ENCODE measurements around the gene NINJ2.
A peak's percentile ranks its signal among the peaks of the same experiment; 100 is the strongest.

The NINJ2 gene

DNA sequence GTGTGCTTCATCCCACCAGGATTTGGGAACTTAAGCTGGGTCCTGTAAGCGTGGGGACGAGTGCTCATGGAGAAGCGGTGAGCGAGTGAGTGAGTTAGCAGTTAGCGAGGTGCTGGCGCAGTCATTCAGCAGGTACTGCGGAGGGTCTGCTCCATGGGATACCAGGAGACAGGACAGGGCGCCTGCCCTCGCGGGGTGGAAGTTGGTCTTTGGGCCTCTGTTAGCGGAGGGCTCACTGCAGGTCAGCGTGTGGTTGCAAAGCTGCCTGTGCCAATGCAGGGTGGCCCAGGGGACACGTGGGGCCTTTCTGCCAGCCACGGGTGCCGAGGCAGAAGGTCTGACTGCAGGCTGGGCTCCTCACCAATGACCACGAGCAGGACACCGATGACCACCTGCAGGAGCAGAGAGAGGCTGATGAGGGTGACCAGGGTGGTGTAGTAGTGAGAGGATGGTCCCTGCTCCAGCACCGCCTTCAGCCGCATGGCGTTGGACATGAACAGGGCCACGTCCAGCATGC lies 97.6 kb downstream of the NINJ2 start:
- DNase-seq, result no peak

DNA sequence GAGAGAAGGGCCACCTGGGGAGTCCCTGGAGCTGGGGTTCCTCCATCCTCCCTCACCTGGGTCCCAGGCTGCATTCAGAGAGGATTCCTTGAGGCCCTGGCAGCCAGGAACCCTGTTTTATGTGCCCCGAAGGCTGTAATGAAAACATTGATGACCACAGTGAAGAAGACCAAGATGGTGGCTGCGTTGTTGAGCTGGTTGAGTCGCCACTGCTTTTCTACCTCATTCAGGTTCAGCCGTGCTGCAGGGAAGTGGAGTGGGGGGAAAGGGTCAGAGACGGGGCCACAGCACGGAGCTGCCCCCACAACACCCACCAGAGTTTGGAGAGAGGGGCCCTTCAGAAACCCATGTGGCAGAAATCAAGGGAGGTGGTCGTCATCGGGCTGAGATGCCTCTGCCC lies 98.1 kb downstream of the NINJ2 start:
- no peak for DNase-seq

GRCh38 chr12:563787-564298 lies 99.4 kb downstream of the NINJ2 start:
- DNase-seq, result no peak

- DNase-seq, result peak; percentile 37 to 45
Measured at GRCh38 chr12:563250-563781, 99.9 kb downstream of the NINJ2 start.

DNA sequence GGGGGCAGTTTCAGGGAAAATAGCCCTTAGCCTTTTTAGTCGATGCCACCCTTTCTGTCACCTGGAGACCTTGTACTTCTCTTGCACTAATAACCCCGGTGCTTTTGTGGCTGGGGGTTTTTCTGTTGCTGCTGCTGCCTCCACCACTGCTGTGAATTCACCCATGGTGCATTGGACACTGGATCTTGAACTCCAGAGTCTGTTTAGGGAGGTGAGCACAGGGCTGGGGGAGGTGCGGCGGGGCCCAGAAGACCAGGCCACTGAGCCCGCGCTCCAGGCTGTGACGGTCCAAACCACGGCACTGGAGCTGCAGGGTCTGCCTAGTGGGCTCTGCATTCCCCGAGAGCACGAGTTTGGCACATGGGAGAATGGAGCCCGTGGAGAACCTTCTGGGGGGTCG lies 100.6 kb downstream of the NINJ2 start:
- no peak for DNase-seq

GRCh38 chr12:561908-562593 lies 101.2 kb downstream of the NINJ2 start:
- no peak for DNase-seq

DNA sequence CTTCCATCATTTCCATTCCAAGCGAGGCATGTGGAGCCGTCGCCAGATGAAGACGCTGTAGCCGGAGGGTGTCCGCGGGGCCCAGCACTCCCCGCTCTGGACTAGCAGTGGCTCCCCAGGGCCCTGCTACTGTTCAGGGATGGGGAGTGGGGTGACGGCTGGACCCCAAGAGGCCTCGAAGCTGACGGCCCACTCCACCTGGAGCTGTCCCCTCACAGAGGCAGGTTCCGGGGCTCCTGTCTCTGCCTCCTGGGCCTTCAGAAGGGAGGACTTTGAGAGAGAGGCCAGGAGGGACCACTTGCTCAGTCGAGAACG lies 101.9 kb downstream of the NINJ2 start:
- DNase-seq, result no peak

- DNase-seq, result no peak
Measured at GRCh38 chr12:560691-561390, 102.4 kb downstream of the NINJ2 start.

DNA sequence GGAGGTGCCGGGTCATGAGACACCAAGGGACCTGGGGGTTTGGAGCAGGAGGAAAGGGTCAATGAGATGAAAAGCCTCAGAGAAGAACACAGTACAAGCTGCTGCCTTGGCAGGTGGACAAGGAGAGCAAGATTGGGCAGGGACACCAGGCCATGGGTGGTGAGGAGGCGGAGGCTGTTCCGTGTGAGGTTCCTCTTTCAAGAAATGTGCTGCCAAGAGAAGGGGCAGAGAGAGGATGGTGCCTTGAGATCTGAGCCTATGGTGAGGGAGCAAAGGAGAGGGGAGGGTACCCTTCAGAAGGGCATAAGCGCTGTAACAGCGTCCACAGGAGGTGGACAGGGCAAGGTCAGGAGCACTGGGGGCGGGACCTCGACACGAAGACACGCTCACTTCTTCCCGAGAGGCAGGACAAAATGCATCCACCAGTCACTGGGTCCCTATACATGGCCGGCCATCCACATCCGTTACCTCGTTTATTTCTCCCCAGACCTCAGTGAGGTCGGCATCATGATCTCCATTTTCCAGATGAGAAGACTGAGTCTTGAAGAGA lies 103.3 kb downstream of the NINJ2 start:
- DNase-seq, result no peak

DNA sequence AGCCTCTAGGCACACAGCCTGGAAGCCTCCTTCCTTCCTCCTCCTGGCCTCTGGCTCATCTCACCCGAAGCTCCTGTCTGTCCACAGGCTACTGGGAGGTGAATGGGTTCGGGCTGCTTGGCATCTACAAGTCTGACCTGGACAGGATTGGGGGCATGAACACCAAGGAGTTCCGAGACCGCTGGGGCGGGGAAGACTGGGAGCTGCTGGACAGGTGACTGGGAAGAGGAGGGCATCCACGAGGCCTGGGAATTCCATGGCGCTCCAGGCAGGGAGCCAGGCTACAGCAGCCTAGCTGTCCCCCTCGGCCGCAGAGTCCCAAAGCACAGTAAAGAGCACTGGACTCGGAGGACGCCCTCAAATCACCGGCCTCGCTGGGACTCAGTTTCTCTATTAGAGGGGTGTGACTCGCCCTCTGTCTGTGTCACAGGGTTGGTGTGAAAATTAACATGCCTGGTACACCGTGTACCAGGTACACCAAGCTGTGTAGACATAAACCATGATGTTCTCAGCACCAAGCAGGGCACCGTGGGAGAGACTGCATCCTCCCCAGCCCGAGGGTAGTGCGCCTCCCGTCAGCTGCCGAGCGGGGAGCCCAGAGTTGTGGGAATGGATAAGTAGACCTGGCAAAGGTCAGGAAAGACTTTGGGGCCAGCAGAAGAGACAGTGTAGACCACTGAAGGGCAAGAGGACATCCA lies 103.9 kb downstream of the NINJ2 start:
- DNase-seq, result no peak

DNA sequence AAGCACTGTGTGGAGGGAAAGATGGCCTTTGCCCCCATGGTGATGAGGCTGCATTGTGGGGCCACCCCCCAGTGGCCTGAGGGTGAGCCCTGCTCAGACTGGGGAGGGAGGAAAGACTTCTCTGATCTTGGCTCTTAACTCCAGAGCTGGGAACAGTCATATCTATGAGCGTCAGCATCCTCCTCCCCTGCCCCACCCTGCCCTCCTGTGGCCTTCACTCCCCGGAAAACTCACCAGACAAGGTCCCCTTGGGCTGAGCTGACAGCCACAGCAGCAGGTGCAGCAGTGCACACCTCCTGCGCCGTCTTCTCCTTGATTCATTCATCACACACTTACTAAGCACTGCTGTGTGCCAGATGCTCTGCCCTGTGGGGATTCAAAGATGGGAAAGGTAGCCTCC lies 104.7 kb downstream of the NINJ2 start:
- DNase-seq, result no peak

DNA sequence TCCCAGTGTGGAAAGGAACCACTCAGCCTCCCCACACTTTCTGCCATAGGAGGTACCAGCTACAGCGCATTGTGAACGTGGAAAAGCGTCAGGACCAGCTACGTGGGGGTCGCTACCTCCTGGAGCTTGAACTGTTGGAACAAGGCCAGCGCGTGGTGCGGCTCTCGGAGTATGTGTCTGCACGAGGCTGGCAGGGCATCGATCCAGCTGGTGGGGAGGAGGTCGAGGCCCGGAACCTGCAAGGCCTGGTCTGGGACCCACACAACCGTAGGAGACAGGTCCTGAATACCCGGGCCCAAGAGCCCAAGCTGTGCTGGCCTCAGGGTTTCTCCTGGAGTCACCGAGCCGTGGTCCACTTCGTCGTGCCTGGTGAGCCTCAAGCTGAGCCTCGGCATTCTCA lies 106.7 kb downstream of the NINJ2 start:
- no peak for DNase-seq

DNA sequence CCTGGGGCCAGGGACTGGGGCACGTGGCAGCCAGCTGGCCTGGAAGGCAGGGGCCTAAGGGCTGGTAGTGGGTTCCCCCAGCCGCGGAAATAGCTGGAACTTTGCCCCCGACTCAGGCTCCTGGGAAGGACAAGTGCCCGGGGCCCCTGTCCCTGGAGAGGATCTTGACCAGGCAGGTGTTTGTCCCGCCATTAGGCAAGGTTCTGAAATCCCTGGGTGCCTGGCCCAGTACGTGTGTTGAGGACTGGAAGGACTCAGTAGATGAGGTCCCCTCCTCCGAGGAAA lies 109.3 kb downstream of the NINJ2 start:
- no peak for DNase-seq

- no peak for DNase-seq
Measured at GRCh38 chr12:553216-554000, 109.8 kb downstream of the NINJ2 start.

- no peak for DNase-seq
Measured at GRCh38 chr12:552466-552865, 110.8 kb downstream of the NINJ2 start.

- no peak for DNase-seq
Measured at GRCh38 chr12:550473-551260, 112.6 kb downstream of the NINJ2 start.

DNA sequence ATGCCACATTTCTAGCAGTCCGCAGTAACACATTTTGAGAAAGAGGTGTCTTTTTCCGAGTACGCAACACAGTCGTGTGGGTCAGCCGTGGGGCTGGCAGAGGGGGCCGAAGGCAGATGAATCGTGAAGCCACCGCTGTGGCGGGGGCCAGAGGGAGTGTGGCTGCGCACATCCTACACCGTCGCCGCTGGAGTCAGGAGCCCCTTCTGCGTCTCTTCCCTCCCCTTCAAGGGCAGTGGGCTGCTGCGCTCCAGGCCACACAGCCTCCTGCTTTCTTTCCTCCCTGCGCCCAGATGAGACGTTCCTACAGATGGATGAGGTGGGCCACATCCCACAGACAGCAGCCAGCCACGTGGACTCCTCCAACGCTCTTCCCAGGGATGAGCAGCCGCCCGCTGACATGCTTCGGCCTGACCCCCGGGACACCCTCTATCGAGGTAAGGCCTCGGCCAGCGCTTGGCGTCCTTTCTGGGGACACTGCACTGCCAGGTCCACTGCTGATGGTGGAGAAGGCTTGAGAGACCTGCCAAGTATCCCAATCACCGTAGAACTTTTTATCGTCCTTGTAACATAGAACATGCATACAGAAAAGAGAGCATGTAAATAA lies 113.7 kb downstream of the NINJ2 start:
- DNase-seq, result no peak

DNA sequence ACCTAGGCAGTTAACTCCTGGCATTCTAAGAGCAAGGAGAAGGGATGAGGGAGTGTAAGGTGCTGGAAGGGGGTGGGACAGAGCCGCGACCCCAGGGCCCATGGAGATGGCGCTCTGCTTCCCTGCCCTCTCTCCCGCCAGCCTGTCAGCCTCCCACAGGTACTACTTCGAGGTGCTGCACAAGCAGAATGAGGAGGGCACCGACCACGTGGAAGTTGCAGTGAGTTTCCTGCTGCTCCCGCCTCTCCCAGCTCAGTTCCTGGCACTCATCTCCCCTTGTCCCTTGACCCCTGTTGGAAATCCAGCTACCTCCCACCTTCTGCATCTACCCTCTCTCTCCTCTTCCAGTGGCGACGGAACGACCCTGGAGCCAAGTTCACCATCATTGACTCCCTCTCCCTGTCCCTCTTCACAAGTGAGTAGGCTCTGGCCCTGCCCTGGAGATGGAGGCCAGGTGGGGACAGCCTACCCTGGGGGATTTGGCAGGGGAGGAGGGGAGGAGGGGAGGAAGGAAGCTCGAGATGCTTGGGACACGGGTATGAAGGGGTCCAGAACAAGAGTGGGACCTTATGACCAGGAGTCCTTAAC lies 115.3 kb downstream of the NINJ2 start:
- DNase-seq, result no peak

DNA sequence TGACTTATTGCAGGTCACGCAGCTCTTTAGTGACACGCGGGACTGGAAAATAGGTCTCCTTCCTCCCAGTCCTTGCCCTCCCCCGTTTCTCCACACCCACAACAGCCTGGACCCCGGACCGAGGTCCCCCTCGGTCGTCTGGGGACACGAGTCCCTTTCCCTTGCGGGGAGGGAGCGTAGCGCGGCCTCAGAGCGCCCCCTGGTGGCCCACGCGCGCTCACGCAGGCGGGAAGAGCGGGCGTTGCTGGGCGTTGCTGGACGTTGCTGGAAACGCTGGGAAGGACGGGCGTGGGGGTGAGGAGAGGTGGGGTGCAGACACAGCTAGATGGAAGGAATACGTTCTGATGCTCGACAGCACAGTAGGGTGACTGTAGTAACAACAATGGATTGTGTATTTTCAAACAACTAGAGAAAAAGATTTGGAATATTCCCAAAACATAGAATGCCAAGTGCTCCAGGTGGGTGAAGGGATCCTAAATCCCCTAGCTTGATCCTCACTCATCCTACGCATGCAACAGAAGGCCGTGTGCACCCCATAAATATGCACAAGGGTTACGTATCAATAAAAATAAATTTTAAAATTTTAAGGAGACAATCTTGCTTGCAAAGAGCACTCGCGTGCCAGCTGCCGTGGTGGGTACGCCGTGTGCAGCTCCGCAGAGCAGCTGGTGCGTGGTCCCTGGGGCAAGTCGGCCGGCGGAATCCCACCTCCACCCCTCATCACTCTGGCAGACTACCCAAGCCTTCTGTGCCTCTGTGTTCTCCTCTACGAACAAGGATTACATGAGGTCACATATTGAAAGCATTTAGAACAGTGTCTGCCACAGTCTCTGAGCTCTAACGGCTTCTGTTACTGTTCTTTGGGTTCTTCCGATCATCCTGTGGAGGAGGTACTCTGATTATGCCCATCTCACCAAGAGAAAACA lies 116.1 kb downstream of the NINJ2 start:
- DNase-seq, result peak; percentile 78 to 80

All from stimulated activated CD4-positive, alpha-beta T cell treated with anti-CD3 and anti-CD28 coated beads, Interleukin-2, amount 100 ng/mL, for 24 hours (primary cell).